GM04504 (cell line): ENCODE data around the gene NBPF1.
"Not testable (repeated sequence)": the region's sequence is repeated elsewhere in the genome, so short reads cannot be mapped to it uniquely, and the experiment has no call there.

ENCODE experiments used
- DNase-seq: peaks from one replicate; pipeline ENCODE4 v3.0.0-alpha.2; 2012; ENCODE audit warnings: low read depth

NBPF1 gene

DNA sequence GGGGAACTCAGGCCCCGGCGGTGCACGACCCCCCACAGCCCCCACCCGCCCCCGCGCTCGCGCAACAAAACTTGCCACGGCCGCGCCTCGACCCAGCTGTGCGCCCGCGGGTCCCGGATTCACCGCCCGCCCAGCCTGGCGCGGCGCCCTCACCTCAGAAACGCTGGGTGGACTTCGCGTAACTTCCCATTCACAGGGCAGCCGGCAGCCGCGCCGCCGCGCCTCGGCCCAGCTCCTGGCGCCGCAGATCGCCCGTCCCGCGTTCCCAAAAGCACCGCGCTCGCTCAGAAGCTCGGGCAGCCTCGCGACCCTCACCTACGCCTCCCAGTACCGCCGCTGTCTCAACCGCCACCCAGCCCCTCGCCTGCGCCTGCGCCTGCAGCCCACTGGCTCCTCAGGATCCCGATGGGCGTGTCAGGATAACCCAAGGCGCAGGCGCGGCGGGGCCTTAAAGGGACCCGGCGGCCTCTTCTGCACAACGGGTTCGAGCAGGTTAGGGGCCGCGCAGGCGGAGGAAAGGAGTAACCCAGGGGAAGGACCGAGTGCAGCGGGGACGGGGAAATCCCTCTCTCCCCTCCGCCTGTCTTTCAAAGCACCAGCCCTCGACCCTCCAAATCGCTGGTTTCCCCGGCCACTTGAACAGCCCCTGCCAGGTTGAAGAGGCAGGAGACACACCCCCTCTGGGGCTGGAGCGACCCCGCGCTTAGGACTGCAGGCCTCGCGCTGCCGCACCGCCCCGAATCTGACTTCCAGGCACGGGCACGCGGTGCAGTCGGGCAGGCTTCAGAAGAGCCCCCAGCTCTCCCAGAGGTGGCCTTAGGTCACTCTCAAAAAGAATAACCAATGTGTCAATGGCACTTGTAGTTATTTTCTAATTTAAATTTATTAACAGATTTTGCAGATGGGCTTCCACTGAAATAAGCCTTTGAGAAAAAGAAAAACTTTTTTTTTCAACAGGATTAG is at the start of gene NBPF1:
TSS of gene NBPF1 (minus strand) at position 380 of the 963 bp plus-strand sequence.
- DNase-seq = peak; percentile 87

- DNase-seq = not testable (repeated sequence)
These were observed 44.9 kb upstream of the NBPF1 start for GRCh38 chr1:16658234-16658633.

- DNase-seq = not testable (repeated sequence)
These were observed 43.8 kb upstream of the NBPF1 start for GRCh38 chr1:16656981-16657683.

DNA sequence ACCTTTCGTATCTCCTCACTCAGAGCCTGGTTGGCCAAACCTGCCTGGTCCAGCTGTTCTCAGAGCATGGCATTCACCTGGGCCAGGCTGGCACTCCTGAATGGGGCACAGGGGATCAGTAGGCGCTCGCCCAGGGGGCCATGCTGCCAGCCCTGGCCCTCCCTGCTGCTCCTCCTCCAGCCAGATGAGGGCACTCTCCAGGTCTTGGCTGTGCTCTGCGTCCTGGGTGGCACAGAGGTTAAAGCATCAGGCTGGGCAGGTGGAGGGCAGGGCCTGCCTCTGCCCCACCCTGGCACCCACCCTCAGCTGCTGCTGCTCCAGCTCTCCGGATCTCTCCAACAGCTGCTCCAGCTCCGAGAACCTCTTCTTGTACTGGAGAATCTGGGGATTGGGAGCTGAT is 43.2 kb upstream of the NBPF1 start:
- DNase-seq = not testable (repeated sequence)

DNA sequence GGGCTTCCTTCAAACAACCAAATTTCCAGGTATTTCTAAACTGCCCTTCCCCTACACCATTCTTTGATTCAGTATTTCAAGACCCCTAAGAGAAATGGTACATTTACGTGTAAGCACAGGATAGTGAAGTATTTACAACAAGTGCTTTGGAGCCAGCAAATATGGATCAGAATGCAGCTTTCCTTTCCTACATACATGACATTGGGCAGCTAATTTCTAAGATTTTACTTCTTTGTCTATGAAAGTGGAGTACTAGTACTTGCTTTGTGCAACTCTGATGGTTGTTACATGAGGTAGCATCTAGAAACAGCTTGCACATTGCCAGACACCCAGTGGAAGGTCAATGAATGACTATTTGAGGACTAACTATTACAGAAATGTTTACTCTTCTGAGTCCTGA is 38.2 kb upstream of the NBPF1 start:
- not testable (repeated sequence) for DNase-seq

GRCh38 chr1:16649960-16650359 is 36.6 kb upstream of the NBPF1 start:
- not testable (repeated sequence) for DNase-seq

- not testable (repeated sequence) for DNase-seq
These were observed 36.0 kb upstream of the NBPF1 start for GRCh38 chr1:16649390-16649789.

- not testable (repeated sequence) for DNase-seq
These were observed 35.4 kb upstream of the NBPF1 start for GRCh38 chr1:16648756-16649155.

- DNase-seq = not testable (repeated sequence)
These were observed 34.9 kb upstream of the NBPF1 start for GRCh38 chr1:16648250-16648649.

DNA sequence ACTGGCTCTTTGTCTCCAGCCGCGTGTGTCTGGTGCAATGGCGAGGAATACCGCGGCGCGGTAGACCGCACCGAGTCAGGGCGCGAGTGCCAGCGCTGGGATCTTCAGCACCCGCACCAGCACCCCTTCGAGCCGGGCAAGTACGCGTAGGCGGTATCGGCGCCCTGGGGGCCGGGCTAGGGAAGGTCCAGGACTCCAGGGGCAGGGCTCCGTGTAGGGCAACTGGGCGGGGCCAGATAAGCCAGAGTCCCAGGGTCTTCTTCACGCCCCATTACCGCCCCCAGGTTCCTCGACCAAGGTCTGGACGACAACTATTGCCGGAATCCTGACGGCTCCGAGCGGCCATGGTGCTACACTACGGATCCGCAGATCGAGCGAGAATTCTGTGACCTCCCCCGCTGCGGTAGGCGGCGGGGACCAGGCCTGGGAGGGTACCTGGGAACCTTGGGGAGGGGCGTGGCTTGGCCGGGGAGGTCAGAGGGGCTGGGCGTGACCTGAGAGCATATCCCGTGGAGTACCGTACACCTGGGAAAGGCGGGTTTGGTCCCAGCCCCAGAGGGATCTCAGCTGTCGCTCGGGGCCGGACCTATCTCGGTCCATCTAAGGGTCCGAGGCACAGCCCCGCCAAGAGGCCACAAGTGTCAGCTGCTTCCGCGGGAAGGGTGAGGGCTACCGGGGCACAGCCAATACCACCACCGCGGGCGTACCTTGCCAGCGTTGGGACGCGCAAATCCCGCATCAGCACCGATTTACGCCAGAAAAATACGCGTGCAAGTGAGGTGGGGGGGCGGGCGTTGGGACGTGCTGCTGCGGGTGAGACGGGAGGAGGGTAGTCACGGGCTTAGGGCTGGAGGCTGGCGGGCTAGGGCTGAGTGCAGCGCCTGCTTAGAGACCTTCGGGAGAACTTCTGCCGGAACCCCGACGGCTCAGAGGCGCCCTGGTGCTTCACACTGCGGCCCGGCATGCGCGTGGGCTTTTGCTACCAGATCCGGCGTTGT is 34.1 kb upstream of the NBPF1 start:
- DNase-seq = not testable (repeated sequence)

- not testable (repeated sequence) for DNase-seq
These were observed 33.4 kb upstream of the NBPF1 start for GRCh38 chr1:16646716-16647115.

DNA sequence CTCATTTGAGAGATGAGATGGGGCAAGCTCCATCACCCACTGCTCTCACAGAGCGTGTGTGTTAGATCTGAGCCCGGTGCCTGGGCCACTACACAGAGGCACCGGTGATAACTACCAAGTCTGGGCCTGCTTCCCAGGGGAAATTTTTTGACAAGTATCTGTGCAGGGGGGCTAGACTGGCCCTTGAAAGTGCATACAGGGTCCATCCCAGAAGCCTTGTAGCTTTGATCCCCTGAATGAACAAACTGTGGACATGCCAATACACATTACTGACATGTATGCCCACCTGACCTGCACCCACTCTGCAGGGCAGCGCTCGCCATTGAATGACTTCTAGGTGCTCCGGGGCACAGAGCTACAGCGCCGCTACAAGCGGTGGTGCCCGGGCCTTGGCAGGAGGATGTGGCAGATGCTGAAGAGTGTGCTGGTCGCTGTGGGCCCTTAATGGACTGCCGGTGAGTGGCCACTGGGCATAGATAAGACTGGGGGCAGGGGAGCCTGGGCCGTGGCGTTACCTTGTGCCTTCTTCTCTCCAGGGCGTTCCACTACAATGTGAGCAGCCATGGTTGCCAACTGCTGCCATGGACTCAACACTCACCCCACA is 32.8 kb upstream of the NBPF1 start:
- not testable (repeated sequence) for DNase-seq

DNA sequence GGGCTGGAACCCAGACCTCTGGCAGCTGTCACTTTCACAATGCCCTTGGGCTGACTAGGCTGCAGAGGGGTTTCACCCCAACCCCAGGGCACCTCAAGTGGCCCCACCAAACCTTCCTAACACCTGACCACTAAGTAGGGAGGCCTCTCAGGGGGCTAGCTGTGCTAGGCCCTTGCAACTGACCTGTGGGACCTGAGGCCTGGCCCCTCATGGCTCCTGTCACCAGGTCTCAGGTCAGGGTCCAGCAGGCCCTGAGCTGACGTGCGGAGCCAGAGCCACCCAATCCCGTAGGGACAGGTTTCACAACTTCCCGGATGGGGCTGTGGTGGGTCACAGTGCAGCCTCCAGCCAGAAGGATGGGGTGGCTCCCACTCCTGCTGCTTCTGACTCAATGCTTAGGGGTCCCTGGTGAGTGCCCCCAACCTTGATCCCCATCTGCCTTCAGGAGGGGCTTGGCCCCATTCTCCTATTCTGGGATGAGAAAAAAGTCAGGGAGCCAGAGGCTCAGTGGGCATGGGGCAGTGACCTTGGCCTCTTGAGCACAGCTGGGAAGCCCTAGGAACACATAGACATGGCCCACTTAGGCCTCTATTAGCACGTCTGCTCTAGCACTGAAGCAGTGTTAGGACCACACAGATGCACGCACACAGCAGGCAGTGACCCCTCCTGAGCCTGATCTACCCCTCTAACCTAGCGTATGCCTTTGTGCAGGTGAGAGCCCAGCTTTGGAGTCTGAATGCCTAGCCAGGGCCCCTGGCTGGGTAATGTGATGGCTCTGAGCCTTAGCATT is 32.1 kb upstream of the NBPF1 start:
- DNase-seq = not testable (repeated sequence)

GRCh38 chr1:16644482-16645270 is 31.3 kb upstream of the NBPF1 start:
- DNase-seq = peak; percentile 97

DNA sequence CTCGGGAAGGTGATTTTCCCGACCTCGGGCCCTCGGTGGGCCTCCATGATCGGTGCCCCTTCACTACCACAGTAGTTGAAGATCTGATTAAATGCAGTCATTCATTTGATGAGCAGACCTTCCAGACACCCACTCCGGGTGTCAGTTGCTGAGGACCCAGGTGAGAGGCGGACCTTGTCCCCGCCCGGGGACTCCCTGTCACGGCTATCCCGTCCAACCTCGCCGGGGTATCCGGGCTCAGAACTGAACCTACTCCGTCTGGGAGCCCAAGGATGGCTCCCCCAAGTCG is 30.8 kb upstream of the NBPF1 start:
- DNase-seq = no peak

DNA sequence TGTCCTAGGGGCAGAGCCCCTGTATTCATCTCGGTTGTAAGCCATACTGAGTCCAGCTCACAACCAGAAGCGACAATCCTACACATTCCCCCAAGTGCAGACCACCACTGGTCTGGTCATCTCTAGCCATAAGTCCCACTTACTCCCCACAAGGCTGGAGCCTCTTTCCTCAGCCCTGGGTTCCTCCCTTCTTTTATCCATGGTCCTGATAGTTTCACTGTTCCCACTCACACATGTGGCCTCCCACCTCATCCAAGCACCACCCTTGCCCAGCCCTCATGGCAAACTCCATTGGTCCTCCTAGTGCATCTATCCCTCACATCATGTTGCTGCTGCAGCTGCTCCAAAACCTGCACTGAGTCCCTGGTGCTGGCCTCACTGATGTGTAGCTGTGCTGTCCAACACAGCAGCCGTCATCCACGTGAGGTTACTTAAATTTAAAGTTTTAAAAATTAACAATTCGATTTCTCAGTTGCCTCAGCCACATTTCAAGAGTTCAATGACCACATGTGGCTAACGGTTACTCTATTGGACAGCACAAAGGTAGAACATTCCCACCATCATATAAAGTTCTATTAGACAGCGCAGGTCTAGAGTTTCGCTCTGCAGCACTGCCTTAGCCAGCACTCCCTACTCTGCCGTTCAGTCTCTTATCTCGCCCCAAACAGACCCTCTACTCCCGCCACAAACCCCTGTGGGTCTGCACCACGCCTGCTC is 30.3 kb upstream of the NBPF1 start:
- DNase-seq = not testable (repeated sequence)

DNA sequence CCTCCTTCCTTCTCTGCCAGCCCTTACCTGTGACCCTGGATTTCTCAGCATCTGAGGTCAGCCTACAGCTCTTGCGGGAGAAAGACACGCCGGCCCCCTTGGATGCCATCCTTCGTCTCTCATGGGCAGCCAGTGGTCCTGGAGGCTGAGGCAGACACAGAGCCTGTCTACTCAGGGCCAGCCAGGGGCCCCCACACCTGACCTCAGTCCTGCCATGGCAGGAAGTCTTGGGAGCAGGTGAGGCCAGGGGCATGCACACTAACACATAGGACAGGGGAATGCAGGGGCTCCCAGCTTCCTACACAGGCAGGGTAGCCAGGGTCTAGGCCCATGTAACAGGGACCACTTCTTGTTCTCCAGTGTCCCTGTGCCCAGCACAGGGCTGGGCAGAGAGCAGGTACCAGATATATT is 29.6 kb upstream of the NBPF1 start:
- not testable (repeated sequence) for DNase-seq

GRCh38 chr1:16642025-16642966 is 28.9 kb upstream of the NBPF1 start:
- DNase-seq = not testable (repeated sequence)
